Pons (tissue), 1 donor: ENCODE results near the gene CALML3.
"Not testable (repeated sequence)": the region's sequence is repeated elsewhere in the genome, so short reads cannot be mapped to it uniquely, and the experiment has no call there.

ENCODE experiments used
- DNase-seq: peaks from one replicate; pipeline ENCODE4 v3.0.0-alpha.2; 2016; ENCODE audit warnings: low spot score

Gene CALML3

DNA sequence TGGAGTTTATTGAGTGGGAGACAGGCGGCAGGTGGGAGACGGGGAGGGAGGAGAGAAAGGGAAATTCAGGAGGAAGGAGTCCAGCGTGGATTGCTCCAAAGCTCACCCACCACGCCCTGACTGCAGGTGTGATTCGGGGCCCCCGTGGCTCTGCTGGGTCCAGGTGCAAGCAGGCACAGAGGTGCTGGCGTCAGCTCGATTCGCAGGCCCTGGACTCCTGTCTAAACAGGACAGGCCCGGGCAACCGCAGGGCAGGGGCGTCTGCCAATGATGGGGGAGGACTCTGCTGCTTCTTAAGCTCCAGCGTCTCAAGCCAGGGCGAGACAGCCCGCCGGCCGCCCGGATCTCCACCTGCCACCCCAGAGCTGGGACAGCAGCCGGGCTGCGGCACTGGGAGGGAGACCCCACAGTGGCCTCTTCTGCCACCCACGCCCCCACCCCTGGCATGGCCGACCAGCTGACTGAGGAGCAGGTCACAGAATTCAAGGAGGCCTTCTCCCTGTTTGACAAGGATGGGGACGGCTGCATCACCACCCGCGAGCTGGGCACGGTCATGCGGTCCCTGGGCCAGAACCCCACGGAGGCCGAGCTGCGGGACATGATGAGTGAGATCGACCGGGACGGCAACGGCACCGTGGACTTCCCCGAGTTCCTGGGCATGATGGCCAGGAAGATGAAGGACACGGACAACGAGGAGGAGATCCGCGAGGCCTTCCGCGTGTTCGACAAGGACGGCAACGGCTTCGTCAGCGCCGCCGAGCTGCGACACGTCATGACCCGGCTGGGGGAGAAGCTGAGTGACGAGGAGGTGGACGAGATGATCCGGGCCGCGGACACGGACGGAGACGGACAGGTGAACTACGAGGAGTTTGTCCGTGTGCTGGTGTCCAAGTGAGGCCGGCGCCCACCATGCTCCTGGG is at the start of gene CALML3:
TSS of gene CALML3 (plus strand) at position 321 of the 920 bp plus-strand sequence. CDS start at position 446, 125 bp downstream.
- DNase-seq: no peak

DNA sequence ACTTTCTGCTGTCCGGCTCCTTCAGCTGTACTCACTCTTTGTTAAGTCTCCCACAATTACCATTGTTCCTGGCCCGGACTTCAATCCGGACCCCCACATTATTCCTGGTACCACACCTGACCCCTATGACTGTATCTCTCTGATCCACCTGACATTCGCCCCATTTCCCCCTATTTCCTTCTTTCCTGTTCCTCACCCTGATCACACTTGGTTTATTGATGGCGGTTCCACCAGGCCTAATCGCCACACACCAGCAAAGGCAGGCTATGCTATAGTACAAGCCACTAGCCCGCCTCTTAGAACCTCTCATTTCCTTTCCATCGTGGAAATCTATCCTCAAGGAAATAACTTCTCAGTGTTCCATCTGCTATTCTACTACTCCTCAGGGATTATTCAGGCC is 49.7 kb upstream of the CALML3 start:
- DNase-seq: not testable (repeated sequence)

DNA sequence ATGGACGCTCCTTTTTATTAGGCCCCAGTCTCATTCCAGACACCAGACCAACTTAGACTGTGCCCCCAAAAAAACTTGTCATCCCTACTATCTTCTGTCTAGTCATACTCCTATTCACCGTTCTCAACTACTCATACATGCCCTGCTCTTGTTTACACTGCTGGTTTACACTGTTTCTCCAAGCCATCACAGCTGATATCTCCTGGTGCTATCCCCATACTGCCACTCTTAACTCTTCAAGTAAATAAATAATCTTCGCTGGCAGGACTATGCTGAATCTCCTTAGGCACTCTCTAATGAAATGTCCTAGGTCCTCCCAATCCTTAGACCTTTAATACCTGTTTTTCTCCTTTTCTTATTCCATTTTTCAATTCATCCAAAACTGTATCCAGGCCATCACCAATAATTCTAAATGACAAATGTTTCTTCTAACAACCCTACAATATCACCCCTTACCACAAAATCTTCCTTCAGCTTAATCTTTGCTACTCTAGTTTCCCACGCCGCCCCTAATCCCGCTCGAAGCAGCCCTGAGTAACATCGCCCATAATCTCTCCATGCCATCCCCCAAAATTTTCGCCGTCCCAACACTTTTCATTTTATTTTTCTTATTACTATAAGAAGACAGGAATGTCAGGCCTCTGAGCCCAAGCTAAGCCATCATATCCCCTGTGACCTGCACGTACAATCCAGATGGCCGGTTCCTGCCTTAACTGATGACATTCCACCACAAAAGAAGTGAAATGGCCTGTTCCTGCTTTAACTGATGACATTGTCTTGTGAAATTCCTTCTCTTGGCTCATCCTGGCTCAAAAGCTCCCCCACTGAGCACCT is 48.6 kb upstream of the CALML3 start:
- DNase-seq: not testable (repeated sequence)

DNA sequence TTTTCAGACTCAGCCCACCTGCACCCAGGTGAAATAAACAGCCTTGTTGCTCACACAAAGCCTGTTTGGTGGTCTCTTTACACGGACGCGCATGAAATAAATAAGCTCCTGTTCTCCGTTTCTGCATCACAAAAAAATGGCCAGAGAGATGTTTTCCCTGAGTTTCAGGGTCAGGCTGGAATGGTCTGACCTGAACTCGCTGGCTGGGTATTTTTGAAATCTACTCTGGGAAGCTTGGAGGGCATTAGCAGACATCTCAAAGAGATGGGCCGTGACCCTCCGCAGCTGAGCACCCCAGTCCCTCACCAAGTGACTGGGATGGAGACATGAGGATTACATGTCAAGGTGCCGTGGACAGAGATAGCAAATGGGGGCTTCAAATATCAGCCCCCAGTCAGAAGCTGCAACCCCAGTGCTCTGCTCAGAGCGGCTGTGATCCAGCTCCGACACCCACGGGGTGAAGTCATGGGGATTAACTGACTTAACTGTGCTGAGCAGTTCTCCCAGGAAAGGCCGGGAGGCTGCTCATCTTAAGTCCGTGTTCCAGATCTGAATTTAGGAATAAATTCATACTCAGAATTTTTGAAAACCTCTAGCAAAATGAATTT is 47.7 kb upstream of the CALML3 start:
- DNase-seq: no peak

DNA sequence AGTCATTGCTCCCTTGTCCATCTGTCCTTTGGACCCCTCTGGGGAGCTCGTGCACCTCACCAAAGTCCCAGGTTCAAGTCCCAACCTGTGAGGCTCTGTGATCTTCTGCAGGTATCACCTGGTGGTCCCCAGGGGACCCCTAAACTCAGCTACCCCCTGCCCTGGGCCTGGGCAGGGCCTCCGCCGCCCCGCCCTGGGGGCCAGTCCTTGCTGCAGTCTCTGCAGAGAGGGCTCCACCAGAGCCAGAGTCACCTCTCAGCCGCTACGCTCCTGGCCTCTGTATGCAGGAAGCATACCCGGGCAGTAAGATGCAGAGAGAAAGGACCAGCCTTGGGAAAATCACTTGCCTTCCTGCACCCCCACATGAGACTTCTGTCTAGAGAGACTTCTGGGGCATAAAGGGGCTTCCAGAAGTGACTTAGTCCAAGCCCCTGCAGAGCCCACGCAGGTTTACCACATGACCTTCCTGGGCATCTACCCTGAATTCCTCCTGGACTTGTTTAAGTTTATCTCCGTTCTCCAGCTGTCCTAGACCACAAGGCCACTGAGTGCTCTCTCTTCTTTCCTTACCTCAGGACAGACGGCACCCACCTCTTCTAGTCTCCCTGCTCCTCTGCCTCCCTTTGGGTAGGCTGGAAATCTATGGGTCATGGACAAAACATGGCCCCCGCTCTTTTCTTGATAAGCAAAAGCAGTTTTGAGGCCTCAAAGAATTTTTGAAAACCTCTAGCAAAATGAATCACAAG is 46.6 kb upstream of the CALML3 start:
- DNase-seq: no peak

DNA sequence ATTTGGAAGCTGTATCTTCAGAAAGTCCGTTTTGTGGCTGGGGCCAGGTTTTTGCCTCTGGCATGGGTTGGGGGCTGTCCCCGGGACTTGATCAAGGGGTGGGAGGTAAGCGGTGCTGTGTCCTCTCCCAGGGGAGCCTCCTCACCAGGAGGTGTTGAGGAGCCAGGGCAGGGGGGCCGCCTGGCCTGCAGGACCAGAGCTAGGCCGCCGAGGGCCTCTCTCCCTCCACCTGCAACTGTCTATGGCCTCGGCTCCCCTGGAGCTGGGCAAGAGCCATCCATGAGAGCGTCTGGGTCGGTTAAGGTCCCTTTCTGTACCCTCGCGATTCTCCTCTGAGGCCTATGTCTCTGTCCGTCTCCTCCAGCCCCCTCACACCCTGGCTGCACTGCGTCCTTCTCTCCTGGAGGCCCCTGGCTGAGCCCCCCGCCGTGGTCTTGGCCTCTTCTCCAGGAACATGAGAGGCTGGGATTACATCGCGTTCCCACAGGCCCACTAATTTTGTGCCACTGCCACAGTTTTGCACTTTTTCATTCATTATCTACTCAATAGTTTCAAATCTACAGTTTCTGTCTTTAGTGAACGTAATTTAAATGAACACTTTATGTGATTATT is 46.0 kb upstream of the CALML3 start:
- DNase-seq: no peak

DNA sequence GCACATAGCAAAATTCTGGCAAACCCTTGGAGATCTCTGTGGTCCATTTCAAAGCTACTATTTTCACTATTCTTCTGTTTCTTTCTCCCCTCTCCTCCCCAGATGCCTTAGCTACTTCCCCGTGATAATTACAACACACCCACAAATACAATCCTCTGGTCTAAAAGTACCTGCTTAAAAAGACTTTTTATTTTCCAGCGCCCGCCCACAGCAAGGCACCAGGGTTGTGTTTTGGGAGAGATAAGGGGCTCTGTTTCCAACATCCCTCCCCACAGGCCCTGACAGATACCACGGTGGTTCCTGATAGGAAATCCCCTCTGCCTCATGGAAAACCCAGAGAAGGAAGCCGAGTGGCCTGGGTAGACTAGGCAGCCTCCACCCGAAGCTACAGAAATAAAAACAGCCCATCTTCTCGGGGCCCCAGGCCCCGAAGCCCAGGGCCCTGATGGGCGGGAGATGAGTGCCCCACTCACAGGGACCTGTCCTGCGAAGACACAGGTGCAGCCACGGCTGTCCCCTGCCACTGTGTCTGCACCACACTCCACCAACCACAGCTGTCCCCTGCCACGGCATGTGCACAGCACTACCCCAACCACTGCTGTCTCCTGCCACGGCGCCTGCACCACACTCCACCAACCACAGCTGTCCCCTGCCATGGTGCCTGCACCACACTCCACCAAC is 45.1 kb upstream of the CALML3 start:
- no peak for DNase-seq

DNA sequence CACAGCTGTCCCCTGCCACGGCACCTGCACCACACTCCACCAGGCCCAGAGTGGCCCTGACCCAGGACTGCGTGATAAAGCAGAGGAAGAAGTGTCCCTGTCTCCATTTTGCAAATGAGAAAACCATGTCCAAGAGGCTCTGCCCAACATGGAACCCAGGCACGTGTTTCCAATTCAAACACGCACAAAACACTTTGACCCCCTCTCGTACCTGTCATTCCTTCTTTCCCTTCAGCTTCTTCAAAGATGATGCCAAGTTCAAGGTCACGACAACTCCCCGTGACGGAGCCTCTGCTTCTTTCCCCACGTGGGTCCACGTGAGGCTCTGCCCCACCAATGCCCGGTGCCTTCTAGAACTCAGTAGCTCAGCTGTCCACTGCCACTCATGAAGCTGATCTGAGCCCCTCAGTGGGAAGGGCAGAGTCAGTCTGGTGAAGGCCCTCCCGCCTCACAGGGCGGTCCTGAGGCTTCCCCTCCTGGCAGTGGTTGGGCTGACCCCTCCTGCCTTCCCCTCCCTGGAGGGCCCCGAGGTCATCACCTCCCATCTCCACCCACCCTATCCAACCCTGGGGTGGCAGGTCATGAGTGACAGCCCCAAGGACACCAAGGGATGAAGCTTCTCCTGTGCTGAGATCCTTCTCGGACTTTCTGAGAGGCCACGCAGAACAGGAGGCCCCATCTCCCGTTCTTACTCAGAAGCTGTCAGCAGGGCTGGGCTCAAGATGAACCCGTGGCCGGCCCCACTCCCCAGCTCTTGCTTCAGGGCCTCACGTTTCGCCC is 44.4 kb upstream of the CALML3 start:
- no peak for DNase-seq

DNA sequence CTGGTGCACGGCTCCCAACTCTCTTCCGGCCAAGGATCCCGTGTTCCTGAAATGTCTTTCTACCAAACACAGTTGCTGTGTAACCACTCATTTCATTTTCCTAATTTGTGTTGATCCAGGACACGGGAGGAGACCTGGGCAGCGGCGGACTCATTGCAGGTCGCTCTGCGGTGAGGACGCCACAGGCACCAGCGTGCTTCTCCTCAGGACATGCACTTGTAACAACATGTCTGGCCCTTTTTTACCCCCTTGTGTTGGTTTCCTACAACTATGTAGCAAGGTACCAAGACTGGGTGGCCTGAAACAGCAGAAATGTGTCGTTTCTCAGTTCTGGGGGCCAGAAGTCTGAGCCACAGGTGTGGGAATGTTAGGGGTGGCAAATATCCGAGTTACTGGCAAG is 43.6 kb upstream of the CALML3 start:
- DNase-seq: no peak

DNA sequence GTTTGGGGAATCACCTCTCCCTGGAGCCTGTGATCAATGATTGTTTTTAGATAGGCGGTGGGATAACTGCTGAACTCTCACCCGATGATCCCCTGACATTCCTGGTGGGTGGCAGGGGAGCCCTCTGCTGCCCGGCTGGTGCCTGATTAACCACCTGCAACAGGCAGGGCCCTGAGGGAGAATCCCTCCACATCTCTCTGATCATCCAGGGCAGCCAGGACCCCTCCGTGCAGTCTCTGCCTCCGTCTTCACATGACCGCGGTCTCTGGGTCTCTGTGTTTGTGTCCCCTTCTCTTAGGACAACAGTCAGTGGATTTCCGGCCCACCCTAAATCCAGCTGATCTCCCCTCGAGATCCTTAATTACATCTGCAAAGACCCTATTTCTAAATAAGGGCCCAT is 42.7 kb upstream of the CALML3 start:
- DNase-seq: no peak

DNA sequence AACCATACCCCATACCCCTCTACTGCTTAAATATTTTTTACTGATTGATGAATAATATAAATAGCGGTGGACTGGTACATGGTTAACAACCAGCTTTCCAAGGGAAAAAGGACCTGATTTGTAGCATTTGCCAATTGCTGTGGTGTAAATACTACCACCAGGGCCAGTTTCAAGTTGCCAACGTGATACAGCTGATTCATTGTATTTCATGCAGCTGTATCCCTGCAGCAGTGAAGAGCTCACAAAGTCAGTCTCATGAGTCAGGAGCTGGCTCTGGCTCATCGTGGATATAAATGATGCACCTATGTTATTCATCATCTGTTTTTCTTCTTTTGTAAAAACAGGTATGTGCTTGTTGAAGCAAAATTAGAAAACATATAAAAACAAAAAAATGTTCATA is 40.6 kb upstream of the CALML3 start:
- no peak for DNase-seq

DNA sequence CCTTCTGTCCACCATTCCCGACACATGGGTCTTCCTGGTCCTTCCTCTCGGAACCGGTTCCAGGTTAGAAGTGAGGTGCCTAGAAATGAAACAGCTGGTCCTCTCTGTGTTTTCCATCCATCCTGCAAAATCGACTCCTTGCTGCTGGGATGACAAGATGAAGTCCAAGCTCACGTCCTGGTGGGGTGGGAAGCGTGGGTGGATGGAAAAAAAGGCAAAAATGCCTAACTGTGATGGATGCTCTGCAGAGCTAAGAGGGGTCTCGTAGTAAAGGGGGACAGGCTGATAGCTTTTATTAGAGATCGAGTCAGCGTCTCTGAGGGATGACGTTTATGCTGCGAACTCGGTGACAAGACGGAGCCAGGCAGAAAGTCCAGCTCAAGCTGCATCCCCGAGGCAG is 39.5 kb upstream of the CALML3 start:
- no peak for DNase-seq

DNA sequence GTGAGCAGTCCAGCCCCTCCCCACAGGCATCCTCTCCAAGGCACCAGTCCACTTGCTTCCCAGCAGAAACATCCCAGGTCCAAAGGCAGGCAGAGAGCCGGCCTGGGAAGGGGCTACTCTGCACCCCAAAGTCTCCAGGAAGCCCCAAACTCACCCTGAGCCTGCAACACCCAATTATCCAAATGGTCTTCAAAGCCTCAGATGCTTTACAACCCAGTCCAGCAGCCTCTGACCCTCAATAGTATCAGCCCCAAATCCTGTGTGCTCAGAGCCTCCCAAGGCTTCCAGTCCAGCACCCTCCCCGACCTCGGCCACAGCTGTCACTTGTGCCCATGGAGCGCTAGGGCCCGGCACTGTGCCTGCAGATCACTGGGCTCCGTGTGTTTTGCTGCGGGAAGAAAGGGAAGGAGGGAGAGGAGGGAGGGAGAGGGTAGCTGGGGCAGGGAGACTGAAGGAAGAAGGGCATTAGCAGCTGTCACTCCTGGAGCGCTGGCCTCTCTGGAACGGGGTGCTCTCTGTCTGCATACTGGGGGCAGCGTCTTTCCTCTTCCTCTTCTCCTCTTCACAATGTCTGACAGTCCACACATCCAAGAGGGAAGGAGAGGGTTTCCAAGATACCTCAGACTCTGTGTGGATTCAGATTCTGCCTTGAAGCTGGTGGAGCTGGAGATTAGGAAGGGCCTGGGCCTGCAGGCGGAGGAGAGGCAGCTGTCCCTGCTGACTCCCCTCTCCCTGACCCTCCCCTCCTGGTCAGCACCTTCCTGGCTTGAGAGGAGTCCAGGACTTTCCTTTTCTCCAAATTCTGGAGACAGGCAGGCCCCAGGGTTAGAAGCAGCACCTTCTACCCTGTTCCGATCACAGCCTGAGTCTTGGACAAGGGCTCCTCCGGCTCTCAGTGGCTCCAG is 38.6 kb upstream of the CALML3 start:
- DNase-seq: no peak

DNA sequence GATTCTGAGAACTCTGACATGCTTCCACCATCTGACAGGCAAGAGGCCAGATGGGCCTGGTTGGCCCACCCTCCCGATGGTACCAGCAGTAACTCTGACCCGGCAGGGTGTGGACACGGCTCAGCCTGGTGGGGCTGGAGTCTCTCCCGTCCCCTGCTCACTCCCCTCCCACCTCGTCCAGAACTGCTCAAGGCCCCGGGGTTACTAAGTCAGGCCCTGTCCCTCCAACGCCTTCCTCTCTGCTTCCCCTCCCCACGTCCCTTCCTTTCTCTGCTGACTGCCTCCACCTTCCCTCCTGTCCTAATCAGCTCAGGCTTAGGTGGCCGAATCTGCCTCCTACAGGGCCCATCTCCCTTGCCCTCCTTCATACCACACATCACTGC is 37.9 kb upstream of the CALML3 start:
- DNase-seq: no peak

DNA sequence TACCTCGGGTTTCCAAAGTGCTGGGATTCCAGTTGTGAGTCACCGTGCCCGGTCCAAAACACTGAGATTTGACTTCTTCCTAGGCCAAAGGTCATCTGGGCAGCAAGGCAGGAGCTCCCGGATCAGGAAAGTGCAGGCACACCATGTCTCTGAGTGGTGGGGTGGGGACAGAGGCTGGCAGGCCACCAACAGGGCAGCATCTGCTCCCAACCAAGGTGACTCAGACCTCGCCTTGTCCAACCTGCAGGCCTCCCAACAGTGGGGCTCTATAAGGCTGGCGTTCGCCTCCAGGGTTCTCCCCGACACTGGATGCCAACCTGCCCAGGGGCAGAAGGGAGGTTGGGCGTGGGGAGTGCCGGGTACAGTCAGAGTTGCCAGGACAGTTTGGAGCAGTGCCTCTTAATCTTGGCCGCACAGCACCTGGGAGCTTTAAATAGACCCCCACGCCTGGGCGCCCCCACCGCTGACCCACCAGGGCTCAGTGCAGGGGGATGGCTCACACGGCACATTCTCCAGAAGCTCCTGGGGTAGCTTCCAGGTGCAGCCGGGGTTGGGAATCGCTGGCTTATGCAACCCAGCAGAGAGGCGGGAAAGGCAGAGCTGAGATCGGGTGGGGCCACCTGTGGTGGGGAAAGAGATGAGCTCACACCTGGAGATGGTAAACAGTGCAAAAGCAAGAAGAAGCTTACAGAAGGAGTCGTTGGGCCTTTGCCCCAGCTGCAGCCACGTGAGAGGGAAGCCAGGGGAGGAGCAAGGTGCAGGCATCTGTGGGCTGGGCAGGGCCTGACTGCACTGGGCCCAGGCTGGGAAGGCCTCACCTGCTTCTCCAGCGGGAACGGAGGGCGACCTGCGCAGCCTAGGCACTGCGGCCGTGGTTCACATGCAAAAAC is 36.2 kb upstream of the CALML3 start:
- DNase-seq: no peak

DNA sequence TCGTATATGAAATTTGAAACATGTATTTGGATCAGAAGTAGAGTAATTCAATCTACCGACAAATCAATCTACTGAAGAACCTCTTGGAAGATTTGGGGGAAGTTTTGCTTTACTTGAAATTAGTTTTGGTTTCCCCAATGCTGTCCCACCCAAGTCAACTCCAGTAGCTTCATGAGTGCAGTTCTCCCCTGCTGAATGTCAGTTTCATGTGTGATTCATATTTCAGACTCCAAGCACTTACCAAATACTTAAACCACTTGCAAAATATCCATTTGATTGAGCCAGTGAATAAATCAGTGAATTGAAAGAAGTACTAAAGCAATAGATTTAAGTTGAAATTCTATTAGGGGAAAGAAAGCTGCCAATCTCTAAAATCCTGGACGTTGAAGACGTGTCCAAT is 34.7 kb upstream of the CALML3 start:
- DNase-seq: no peak

DNA sequence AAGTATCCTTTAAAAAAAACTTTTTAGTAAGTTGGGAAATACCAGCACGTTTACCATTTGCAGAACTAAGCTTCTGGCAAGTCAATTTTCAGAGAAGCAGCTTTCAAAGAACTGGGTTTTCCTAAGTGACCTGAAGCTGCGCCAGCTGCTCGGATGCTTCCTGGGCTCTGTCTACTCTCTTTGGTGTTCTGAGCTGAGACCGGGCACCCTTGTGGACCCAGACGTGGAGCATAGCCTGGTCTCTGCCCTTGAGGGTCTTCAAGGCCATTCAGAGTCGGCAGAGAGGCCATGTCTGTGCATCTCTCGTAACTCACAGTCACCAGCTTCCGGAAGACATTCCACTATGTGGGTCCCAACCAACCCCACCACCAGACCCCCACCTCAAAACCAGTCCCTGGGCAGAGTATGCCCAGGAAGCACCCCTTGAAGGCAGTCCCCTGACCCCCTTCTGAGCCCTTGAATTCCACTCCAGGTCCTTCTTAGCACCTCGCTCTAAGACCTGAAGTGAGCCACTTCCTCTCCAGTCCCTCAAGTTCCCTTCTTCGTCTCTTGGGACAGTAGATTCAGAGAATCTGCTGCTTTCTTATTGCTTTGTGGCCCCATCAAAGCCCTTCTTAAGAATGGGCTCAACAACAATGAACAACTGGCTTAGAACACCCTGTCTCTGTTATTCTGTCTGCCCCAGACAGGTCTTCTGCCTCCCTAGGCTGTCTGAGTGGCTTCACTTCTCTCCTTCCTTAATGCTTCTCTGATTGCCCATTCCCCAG is 33.9 kb upstream of the CALML3 start:
- no peak for DNase-seq
